T47D (cell line): ENCODE measurements around the gene TMEM178B.
A peak's percentile ranks its signal among the peaks of the same experiment; 100 is the strongest.
"Not testable (repeated sequence)": the region's sequence is repeated elsewhere in the genome, so short reads cannot be mapped to it uniquely, and the experiment has no call there.

ENCODE experiments used
- DNase-seq, 2 experiments: peaks; one replicate each; pipeline versions ENCODE4 v3.0.0 to v3.0.0-alpha.2; 2011 to 2012; ENCODE audit warnings: low read depth in 1 of 2, low spot score in 1 of 2
- JUND ChIP-seq: IDR thresholded peaks from 2 replicates; pipeline ENCODE4 v1.6.1; 2012; ENCODE audit warnings: low read depth
- in situ Hi-C: cut with HindIII; loops from 2 replicates; pipeline ENCODE4 v1.10.0; 2016; ENCODE audit warnings: low sequenced_read_pairs, low pct_unique_long_range_greater_than_20kb

The TMEM178B gene

GRCh38 chr7:141312395-141312794 is 238.5 kb downstream of the TMEM178B start:
- TF ChIP-seq JUND = no peak
- no peak for DNase-seq
- in situ Hi-C loops = no loop called here

GRCh38 chr7:141312828-141313521 is 239.1 kb downstream of the TMEM178B start:
- in situ Hi-C loops = no loop called here

GRCh38 chr7:141313896-141314295 is 240.0 kb downstream of the TMEM178B start:
- no peak for DNase-seq
- in situ Hi-C loops = no loop called here
- no peak for TF ChIP-seq JUND

More at GRCh38 chr7:141312828-141313521, 239.1 kb downstream of the TMEM178B start:
- DNase-seq = no peak
- no peak for TF ChIP-seq JUND

- in situ Hi-C loops = no loop called here
- DNase-seq = no peak
- TF ChIP-seq JUND = no peak
Observed at GRCh38 chr7:141317033-141317585, 243.2 kb downstream of the TMEM178B start.

GRCh38 chr7:141320287-141320686 is 246.4 kb downstream of the TMEM178B start:
- in situ Hi-C loops = no loop called here
- TF ChIP-seq JUND = no peak
- DNase-seq = no peak

- in situ Hi-C loops = no loop called here
- no peak for DNase-seq
- TF ChIP-seq JUND = no peak
Observed at GRCh38 chr7:141322383-141322782, 248.5 kb downstream of the TMEM178B start.

- in situ Hi-C loops = no loop called here
- TF ChIP-seq JUND = no peak
- DNase-seq = no peak
Observed at GRCh38 chr7:141323826-141324225, 250.0 kb downstream of the TMEM178B start.

- TF ChIP-seq JUND = no peak
- in situ Hi-C loops = no loop called here
- DNase-seq = no peak
Observed at GRCh38 chr7:141324870-141325269, 251.0 kb downstream of the TMEM178B start.

- no peak for TF ChIP-seq JUND
- no peak for DNase-seq
- in situ Hi-C loops = no loop called here
Observed at GRCh38 chr7:141325275-141325674, 251.4 kb downstream of the TMEM178B start.

GRCh38 chr7:141328290-141328689 is 254.4 kb downstream of the TMEM178B start:
- DNase-seq = no peak
- in situ Hi-C loops = no loop called here
- no peak for TF ChIP-seq JUND

GRCh38 chr7:141330285-141330684 is 256.4 kb downstream of the TMEM178B start:
- DNase-seq, in situ Hi-C loops: not testable (repeated sequence)

- no peak for TF ChIP-seq JUND
- peak; percentile 15 to 54 for DNase-seq
- in situ Hi-C loops = no loop called here
Observed at GRCh38 chr7:141333459-141333858, 259.6 kb downstream of the TMEM178B start.

- in situ Hi-C loops = no loop called here
- no peak for DNase-seq
- no peak for TF ChIP-seq JUND
Observed at GRCh38 chr7:141335164-141335563, 261.3 kb downstream of the TMEM178B start.

GRCh38 chr7:141339603-141340002 is 265.7 kb downstream of the TMEM178B start:
- peak in 1 of 2 experiments; percentile 65 for DNase-seq
- no peak for TF ChIP-seq JUND
- in situ Hi-C loops = no loop called here
